Measurements from ENCODE around the gene ARHGAP18. TPM values are rescaled to one million over a fixed set of nuclear protein-coding genes. Genes with fewer than 3 reads are reported as not detected.

ARHGAP18 gene
- 53.8 and 54.6 TPM in 2 replicates for total RNA-seq

GRCh38 chr6:129709769-129710449, at the start of gene ARHGAP18:
TSS of gene ARHGAP18 (minus strand) at chr6:129710177. CDS start at chr6:129710136, 41 bp downstream.

Other genes with a start within 250 kb of the ARHGAP18 start
- gene TMEM244, start 151.1 kb upstream of the ARHGAP18 start, total RNA-seq, result not detected in 2 replicates

Measured in dermis lymphatic vessel endothelial cell (primary cell).